ENCODE results near the gene NHLRC4.

- TF ChIP-seq FOXP2 (optimal IDR thresholded peaks at IDR 0.05; ENCODE audit: control extremely low read depth, extremely low read length, insufficient read depth) (no peak), EZH2 (IDR thresholded peaks at IDR 0.05) (no peak), POLR2AphosphoS5 (IDR thresholded peaks at IDR 0.05; ENCODE audit: borderline replicate concordance, low read depth, low read length) (no peak)
Measured at GRCh38 chr16:563072-563644, 3.6 kb upstream of the NHLRC4 start.

All from SK-N-MC (cell line).